HL-60 (cell line): Measurements from ENCODE around the gene IL4I1.

Experiments
- DNase-seq, 2 experiments: peaks; one replicate each; pipeline ENCODE4 v3.0.0-alpha.2; 2010 to 2020; ENCODE audit warnings: low read depth in 1 of 2, low spot score in 1 of 2
- H3K27ac ChIP-seq: fragments of 250-450 bp; sonication (Bioruptor Pico); replicated peaks from 2 replicates; pipeline ENCODE4 v1.5.1; 2020; ENCODE audit warnings: mild to moderate bottlenecking, moderate library complexity
- H3K27me3 ChIP-seq: fragments of 250-450 bp; sonication (Bioruptor Pico); 2 replicates; pipeline ENCODE4 v1.5.1; 2021; ENCODE audit warnings: mild to moderate bottlenecking, moderate library complexity; ENCODE audit not compliant: insufficient read depth, poor library complexity, severe bottlenecking
- H3K4me3 ChIP-seq: replicated peaks from 2 replicates; pipeline ENCODE4 v1.5.1; 2011; ENCODE audit warnings: mild to moderate bottlenecking, control low read depth, low read length; ENCODE audit not compliant: insufficient read depth
- CTCF ChIP-seq: IDR thresholded peaks from one replicate; pipeline ENCODE4 v1.5.1; 2011; ENCODE audit warnings: low read length, control low read depth, inconsistent platforms; ENCODE audit not compliant: insufficient read depth
- GABPA ChIP-seq: IDR thresholded peaks from 2 replicates; pipeline ENCODE4 v1.6.1; 2012; ENCODE audit warnings: low read depth
- POLR2AphosphoS5 ChIP-seq: IDR thresholded peaks from 2 replicates; pipeline ENCODE4 v1.6.1; 2012; ENCODE audit warnings: low read depth
- REST ChIP-seq: IDR thresholded peaks from 2 replicates; pipeline ENCODE4 v1.6.1; 2012; ENCODE audit warnings: low read depth; ENCODE audit not compliant: insufficient replicate concordance
- SPI1 ChIP-seq: IDR thresholded peaks from 2 replicates; pipeline ENCODE4 v1.6.1; 2012; ENCODE audit warnings: low read depth, mild to moderate bottlenecking, borderline replicate concordance

Gene IL4I1

GRCh38 chr19:49854378-49855263 lies 42.1 kb downstream of the IL4I1 start:
- no peak overlapping the region for H3K4me3 ChIP-seq
- no peaks in the 10 kb centered on the region for H3K27me3 ChIP-seq
- DNase-seq, result no peak
- no peak overlapping the region for H3K27ac ChIP-seq
- TF ChIP-seq REST, result no peak
- no peak for TF ChIP-seq CTCF
- TF ChIP-seq POLR2AphosphoS5, result no peak
- TF ChIP-seq GABPA, result no peak
- no peak for TF ChIP-seq SPI1

- Histone ChIP-seq H3K27me3 (no peaks in the 10 kb centered on the region), H3K4me3 (no peak overlapping the region), H3K27ac (no peak overlapping the region)
- DNase-seq, result no peak
- TF ChIP-seq SPI1 (no peak), REST (no peak), CTCF (no peak), POLR2AphosphoS5 (no peak), GABPA (no peak)
Measured at GRCh38 chr19:49853852-49854377, 42.8 kb downstream of the IL4I1 start.

GRCh38 chr19:49852631-49853126 lies 44.0 kb downstream of the IL4I1 start:
- TF ChIP-seq REST, result no peak
- TF ChIP-seq CTCF, result no peak
- no peak for TF ChIP-seq POLR2AphosphoS5
- TF ChIP-seq GABPA, result no peak
- no peak for TF ChIP-seq SPI1
- H3K4me3 ChIP-seq, result no peak overlapping the region

More at GRCh38 chr19:49852631-49853126, 44.0 kb downstream of the IL4I1 start:
- no peaks in the 10 kb centered on the region for H3K27me3 ChIP-seq
- H3K27ac ChIP-seq, result no peak overlapping the region
- no peak for DNase-seq
